ENCODE results near the gene PHLDA3. TPM values are rescaled to one million over a fixed set of nuclear protein-coding genes. Genes with fewer than 3 reads are reported as not detected.

The PHLDA3 gene
- total RNA-seq, 1 donor from 2014 or later, result 18.5 TPM

GRCh38 chr1:201506557-201507359 lies 37.8 kb upstream of the PHLDA3 start, which contains the start of gene CSRP1:
CSRP1 (minus strand) TSS chr1:201507123; CDS start chr1:201496303, 10,820 bp downstream.
- peak within 1 kb of the TSS; percentile 81 for H3K4me3 Mint-ChIP-seq (ENCODE audit: unreplicated experiment)
- peaks cover 8% of the 10 kb centered on the region for H3K9me3 Mint-ChIP-seq (ENCODE audit: unreplicated experiment)
- no peak within 1 kb of the TSS for H3K27ac Mint-ChIP-seq (ENCODE audit: unreplicated experiment)
- H3K27me3 Mint-ChIP-seq (ENCODE audit: unreplicated experiment), result peaks cover 11% of the 10 kb centered on the region
- TF ChIP-seq, protein P1, sequence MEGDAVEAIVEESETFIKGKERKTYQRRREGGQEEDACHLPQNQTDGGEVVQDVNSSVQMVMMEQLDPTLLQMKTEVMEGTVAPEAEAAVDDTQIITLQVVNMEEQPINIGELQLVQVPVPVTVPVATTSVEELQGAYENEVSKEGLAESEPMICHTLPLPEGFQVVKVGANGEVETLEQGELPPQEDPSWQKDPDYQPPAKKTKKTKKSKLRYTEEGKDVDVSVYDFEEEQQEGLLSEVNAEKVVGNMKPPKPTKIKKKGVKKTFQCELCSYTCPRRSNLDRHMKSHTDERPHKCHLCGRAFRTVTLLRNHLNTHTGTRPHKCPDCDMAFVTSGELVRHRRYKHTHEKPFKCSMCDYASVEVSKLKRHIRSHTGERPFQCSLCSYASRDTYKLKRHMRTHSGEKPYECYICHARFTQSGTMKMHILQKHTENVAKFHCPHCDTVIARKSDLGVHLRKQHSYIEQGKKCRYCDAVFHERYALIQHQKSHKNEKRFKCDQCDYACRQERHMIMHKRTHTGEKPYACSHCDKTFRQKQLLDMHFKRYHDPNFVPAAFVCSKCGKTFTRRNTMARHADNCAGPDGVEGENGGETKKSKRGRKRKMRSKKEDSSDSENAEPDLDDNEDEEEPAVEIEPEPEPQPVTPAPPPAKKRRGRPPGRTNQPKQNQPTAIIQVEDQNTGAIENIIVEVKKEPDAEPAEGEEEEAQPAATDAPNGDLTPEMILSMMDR (IDR thresholded peaks at IDR 0.05; ENCODE audit: partially characterized antibody, unreplicated experiment), result no peak
- peaks cover 9% of the 10 kb centered on the region for H3K36me3 Mint-ChIP-seq (ENCODE audit: unreplicated experiment)
- DNase-seq, result peak; percentile 56
- peaks cover 10% of the 10 kb centered on the region for H3K4me1 Mint-ChIP-seq (ENCODE audit: low read depth, unreplicated experiment)

DNA sequence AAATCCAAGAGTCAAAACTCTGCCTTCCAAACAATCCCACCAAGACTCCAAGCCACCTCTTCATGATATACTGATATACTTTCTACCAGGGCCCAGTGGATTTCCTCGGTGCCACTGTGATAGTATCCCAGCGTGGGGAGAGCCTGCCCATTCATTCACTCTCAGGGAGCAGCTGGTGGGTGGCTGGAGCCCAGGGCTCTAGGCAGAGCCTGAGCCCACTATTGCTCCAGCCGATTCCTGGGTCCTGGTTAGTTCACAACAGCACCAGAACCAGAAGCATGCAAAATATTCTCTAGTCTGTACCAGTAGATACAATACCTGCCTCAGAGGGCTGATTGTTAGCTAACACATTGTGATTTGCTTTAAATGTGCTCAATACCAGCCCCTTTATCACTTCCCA lies 37.1 kb upstream of the PHLDA3 start:
- peaks cover 9% of the 10 kb centered on the region for H3K36me3 Mint-ChIP-seq (ENCODE audit: unreplicated experiment)
- H3K9me3 Mint-ChIP-seq (ENCODE audit: unreplicated experiment), result peaks cover 8% of the 10 kb centered on the region
- no peak overlapping the region for H3K27ac Mint-ChIP-seq (ENCODE audit: unreplicated experiment)
- peaks cover 7% of the 10 kb centered on the region for H3K4me1 Mint-ChIP-seq (ENCODE audit: low read depth, unreplicated experiment)
- TF ChIP-seq, protein P1 (IDR thresholded peaks at IDR 0.05; ENCODE audit: partially characterized antibody, unreplicated experiment), result no peak
- peak overlapping the region; percentile 81 for H3K4me3 Mint-ChIP-seq (ENCODE audit: unreplicated experiment)
- peaks cover 11% of the 10 kb centered on the region for H3K27me3 Mint-ChIP-seq (ENCODE audit: unreplicated experiment)
- no peak for DNase-seq

- Mint-ChIP-seq H3K4me1 (ENCODE audit: low read depth, unreplicated experiment) (peaks cover 7% of the 10 kb centered on the region), H3K4me3 (ENCODE audit: unreplicated experiment) (no peak overlapping the region)
Observed at GRCh38 chr1:201505503-201505890, 36.5 kb upstream of the PHLDA3 start.

DNA sequence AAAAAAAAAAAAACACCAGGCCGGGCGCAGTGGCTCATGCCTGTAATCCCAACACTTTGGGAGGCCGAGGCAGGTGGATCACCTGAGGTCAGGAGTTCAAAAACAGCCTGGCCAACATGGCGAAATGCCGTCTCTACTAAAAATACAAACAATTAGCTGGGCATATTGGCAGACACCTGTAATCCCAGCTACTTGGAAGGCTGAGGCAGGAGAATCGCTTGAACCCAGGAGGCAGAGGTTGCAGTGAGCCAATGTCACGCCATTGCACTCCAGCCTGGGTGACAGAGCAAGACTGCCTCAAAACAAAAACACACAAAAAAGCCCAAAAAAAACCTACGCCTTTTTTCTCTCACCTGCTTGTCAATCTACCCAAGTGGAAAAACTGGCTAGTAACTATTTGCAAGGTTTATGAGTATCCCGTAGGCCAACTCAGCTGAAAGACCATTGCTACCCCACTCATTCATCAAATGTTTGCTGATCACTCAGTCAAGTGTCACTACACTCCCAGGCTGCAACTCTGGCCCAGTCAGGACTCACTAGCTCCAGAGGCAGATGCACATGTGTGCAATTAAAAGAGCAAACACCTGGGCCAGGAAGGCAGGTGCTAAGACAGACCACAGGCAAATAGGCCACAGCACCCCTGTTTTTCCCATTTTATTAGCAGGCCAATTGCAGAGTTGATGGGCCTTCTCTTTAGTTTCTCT lies 36.0 kb upstream of the PHLDA3 start:
- Mint-ChIP-seq H3K27ac (ENCODE audit: unreplicated experiment) (no peak overlapping the region), H3K27me3 (ENCODE audit: unreplicated experiment) (peaks cover 13% of the 10 kb centered on the region), H3K4me3 (ENCODE audit: unreplicated experiment) (no peak overlapping the region), H3K4me1 (ENCODE audit: low read depth, unreplicated experiment) (peaks cover 7% of the 10 kb centered on the region), H3K9me3 (ENCODE audit: unreplicated experiment) (peaks cover 5% of the 10 kb centered on the region), H3K36me3 (ENCODE audit: unreplicated experiment) (peaks cover 6% of the 10 kb centered on the region)
- TF ChIP-seq, protein P1 (IDR thresholded peaks at IDR 0.05; ENCODE audit: partially characterized antibody, unreplicated experiment), result no peak
- DNase-seq, result no peak

More at GRCh38 chr1:201505503-201505890, 36.5 kb upstream of the PHLDA3 start:
- DNase-seq, result no peak
- H3K27ac Mint-ChIP-seq (ENCODE audit: unreplicated experiment), result no peak overlapping the region
- peaks cover 11% of the 10 kb centered on the region for H3K27me3 Mint-ChIP-seq (ENCODE audit: unreplicated experiment)
- H3K9me3 Mint-ChIP-seq (ENCODE audit: unreplicated experiment), result peaks cover 7% of the 10 kb centered on the region
- H3K36me3 Mint-ChIP-seq (ENCODE audit: unreplicated experiment), result peaks cover 9% of the 10 kb centered on the region
- TF ChIP-seq, protein P1 (IDR thresholded peaks at IDR 0.05; ENCODE audit: partially characterized antibody, unreplicated experiment), result no peak

All from glutamatergic neuron (in vitro differentiated cells).